GM23338 (cell line): ENCODE results near the gene NDUFA11. TPM values are rescaled to one million over a fixed set of nuclear protein-coding genes. Genes with fewer than 3 reads are reported as not detected.

ENCODE experiments used
- ATAC-seq: fragments of 200-7000 bp; cut with Tn5 transposase; 3 replicates; pipeline ENCODE4 v1.9.1; 2020
- DNase-seq: peaks from one replicate; pipeline ENCODE4 v3.0.0-alpha.2; 2015; ENCODE audit warnings: low spot score
- H2AFZ ChIP-seq: fragments of 200-600 bp; sonication (generic); 2 replicates; pipeline ENCODE4 v1.8.0; 2016; ENCODE audit warnings: antibody characterized with exemption, mild to moderate bottlenecking, moderate library complexity
- H3F3A ChIP-seq: fragments of 200-600 bp; sonication (generic); replicated peaks from 2 replicates; pipeline ENCODE4 v1.8.0; 2017; ENCODE audit warnings: antibody characterized with exemption, mixed run types, low read depth
- H3K27ac ChIP-seq: fragments of 200-600 bp; sonication (generic); 2 replicates; pipeline ENCODE4 v1.6.1; 2016; ENCODE audit warnings: low read depth
- H3K27me3 ChIP-seq: fragments of 200-600 bp; sonication (generic); 2 replicates; pipeline ENCODE4 v1.8.0; 2016; ENCODE audit warnings: mild to moderate bottlenecking, mixed run types, moderate library complexity; ENCODE audit not compliant: insufficient read depth
- H3K36me3 ChIP-seq: fragments of 200-600 bp; sonication (generic); 2 replicates; pipeline ENCODE4 v1.8.0; 2016; ENCODE audit warnings: mild to moderate bottlenecking; ENCODE audit not compliant: insufficient read depth
- H3K4me1 ChIP-seq: fragments of 200-600 bp; sonication (generic); 2 replicates; pipeline ENCODE4 v1.8.0; 2016; ENCODE audit warnings: mild to moderate bottlenecking, moderate library complexity; ENCODE audit not compliant: insufficient read depth
- H3K4me2 ChIP-seq: fragments of 200-600 bp; sonication (generic); 2 replicates; pipeline ENCODE4 v1.7.1; 2017; ENCODE audit warnings: mixed run types
- H3K4me3 ChIP-seq: fragments of 200-600 bp; sonication (generic); 2 replicates; pipeline ENCODE4 v1.6.1; 2016; ENCODE audit warnings: mixed run types
- H3K79me2 ChIP-seq: fragments of 200-600 bp; sonication (generic); replicated peaks from 2 replicates; pipeline ENCODE4 v1.8.0; 2017; ENCODE audit warnings: mild to moderate bottlenecking; ENCODE audit not compliant: insufficient read depth
- H3K9me2 ChIP-seq: fragments of 200-600 bp; sonication (generic); 2 replicates; pipeline ENCODE4 v1.8.0; 2017; ENCODE audit not compliant: insufficient read depth
- H4K20me1 ChIP-seq: fragments of 200-600 bp; sonication (generic); replicated peaks from 2 replicates; pipeline ENCODE4 v1.8.0; 2017; ENCODE audit warnings: mild to moderate bottlenecking; ENCODE audit not compliant: insufficient read depth
- H3K27ac Mint-ChIP-seq: 2 replicates; pipeline ENCODE4 v1.8.0; 2020; ENCODE audit warnings: inconsistent platforms, mild to moderate bottlenecking, moderate library complexity, mixed read lengths
- H3K27me3 Mint-ChIP-seq: 3 replicates; pipeline ENCODE4 v1.8.0; 2022; ENCODE audit warnings: low read depth, mild to moderate bottlenecking, moderate library complexity, mixed read lengths, inconsistent platforms; ENCODE audit not compliant: insufficient read depth, poor library complexity
- H3K36me3 Mint-ChIP-seq: 3 replicates; pipeline ENCODE4 v1.8.0; 2021; ENCODE audit warnings: low read depth, mild to moderate bottlenecking, inconsistent platforms, moderate library complexity, mixed read lengths
- H3K4me1 Mint-ChIP-seq: 3 replicates; pipeline ENCODE4 v1.8.0; 2020; ENCODE audit warnings: mild to moderate bottlenecking, inconsistent platforms, mixed read lengths
- H3K4me3 Mint-ChIP-seq: 3 replicates; pipeline ENCODE4 v1.8.0; 2021; ENCODE audit warnings: moderate library complexity, mild to moderate bottlenecking, inconsistent platforms, mixed read lengths
- H3K9me3 Mint-ChIP-seq: 3 replicates; pipeline ENCODE4 v1.8.0; 2020; ENCODE audit warnings: moderate library complexity, mild to moderate bottlenecking, inconsistent platforms, mixed read lengths
- CREB1 ChIP-seq: fragments of 250-450 bp; sonication (Bioruptor Pico); IDR thresholded peaks from 2 replicates; pipeline ENCODE4 v1.5.0; 2020; ENCODE audit warnings: low read depth, mild to moderate bottlenecking, moderate library complexity
- ETS1 ChIP-seq: IDR thresholded peaks from 2 replicates; pipeline ENCODE4 v1.6.1; 2016; ENCODE audit warnings: antibody characterized with exemption
- EZH2phosphoT487 ChIP-seq: fragments of 200-600 bp; sonication (generic); IDR thresholded peaks from one replicate; pipeline ENCODE4 v1.8.1; 2018; ENCODE audit warnings: antibody characterized with exemption; ENCODE audit not compliant: unreplicated experiment
- JUNB ChIP-seq: IDR thresholded peaks from one replicate; pipeline ENCODE4 v1.6.1; 2016; ENCODE audit warnings: antibody characterized with exemption; ENCODE audit not compliant: unreplicated experiment
- POLR2AphosphoS5 ChIP-seq: IDR thresholded peaks from 2 replicates; pipeline ENCODE4 v1.6.1; 2016; ENCODE audit warnings: antibody characterized with exemption, low read depth
- STAT1 ChIP-seq: IDR thresholded peaks from one replicate; pipeline ENCODE4 v1.6.1; 2016; ENCODE audit warnings: antibody characterized with exemption; ENCODE audit not compliant: unreplicated experiment
- ZNF114 ChIP-seq: fragments of 250-450 bp; sonication (Bioruptor Pico); IDR thresholded peaks from 2 replicates; pipeline ENCODE4 v1.5.0; 2020; ENCODE audit warnings: mild to moderate bottlenecking, moderate library complexity
- ZNF331 ChIP-seq: fragments of 250-450 bp; sonication (Bioruptor Pico); IDR thresholded peaks from 2 replicates; pipeline ENCODE4 v1.5.0; 2020; ENCODE audit warnings: low read depth, mild to moderate bottlenecking, moderate library complexity
- ZNF462 ChIP-seq: fragments of 250-450 bp; sonication (Bioruptor Pico); IDR thresholded peaks from 2 replicates; pipeline ENCODE4 v1.5.0; 2020; ENCODE audit warnings: mild to moderate bottlenecking, moderate library complexity
- polyA plus RNA-seq: library from polyadenylated mRNA; unstranded; fragments of >200 nt; fragmentation: Nextera tagmentation; extraction: Ambion mirVana; gene quantifications from 2 replicates; pipeline ENCODE4 v1.2.1, GENCODE V29; 2016
- total RNA-seq: library from RNA; depleted of rRNA; stranded (reverse); fragments of >200 nt; shearing (Covaris generic); gene quantifications from 2 replicates; pipeline ENCODE4 v1.2.3, GENCODE V29; 2014
- TF ChIP-seq, protein P1 (sequence below), 2 experiments: fragments of 200-600 bp in 1 of 2; sonication (generic) in 1 of 2; conservative IDR thresholded peaks; 2 replicates each; pipeline versions ENCODE4 v1.5.1 to v1.6.1; 2016 to 2017; ENCODE audit warnings: antibody characterized with exemption in 2 of 2, low read depth in 2 of 2, mild to moderate bottlenecking in 2 of 2, moderate library complexity in 1 of 2

NDUFA11 gene
- total and polyA plus RNA-seq, 2 experiments from 2014 or later, result 171 to 523 TPM

DNA sequence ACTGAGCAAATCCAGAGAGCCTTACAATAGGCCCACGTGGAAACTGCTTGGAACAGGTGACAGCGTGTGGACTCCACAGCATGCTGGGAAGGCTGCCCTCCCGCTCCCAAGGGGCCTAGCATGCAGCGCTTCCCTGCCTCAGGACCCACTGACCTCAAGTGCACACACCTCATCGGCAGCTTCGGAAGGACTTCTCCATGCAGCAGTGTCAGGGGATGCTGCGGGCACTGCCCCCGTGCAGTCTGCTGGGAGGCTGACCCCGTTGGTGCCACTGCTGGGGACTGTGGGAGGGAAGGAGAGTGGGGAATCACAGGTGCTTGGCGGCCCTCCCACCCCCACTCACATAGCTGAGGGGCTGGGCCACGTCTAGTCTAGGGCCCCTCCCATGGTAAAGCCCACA, 27.7 kb upstream of the NDUFA11 start:
- peaks cover 9% of the 10 kb centered on the region for H3K27me3 Mint-ChIP-seq

More for the DNA sequence above, 27.7 kb upstream of the NDUFA11 start:
- DNase-seq (no peak), ATAC-seq (no peak)
- Histone ChIP-seq H3K4me3 (no peak overlapping the region), H3F3A (0 out of 2 replicates have a peak, but pooled peaks cover 3% of the 10 kb centered on the region), H2AFZ (no peak overlapping the region), H4K20me1 (peaks cover 11% of the 10 kb centered on the region; the same call in 1 of the 2 replicates), H3K4me2 (no peak overlapping the region), H3K9me2 (no peaks in the 10 kb centered on the region), H3K36me3 (0 out of 2 replicates have a peak, but pooled peaks cover 7% of the 10 kb centered on the region), H3K27me3 (no peaks in the 10 kb centered on the region), H3K79me2 (peaks cover 10% of the 10 kb centered on the region; the same call in 1 of the 2 replicates), H3K4me1 (no peaks in the 10 kb centered on the region), H3K27ac (no peak overlapping the region)
- Mint-ChIP-seq H3K36me3 (peaks cover 64% of the 10 kb centered on the region), H3K27ac (no peak overlapping the region), H3K4me3 (no peak overlapping the region), H3K4me1 (no peaks in the 10 kb centered on the region), H3K9me3 (no peaks in the 10 kb centered on the region)
- no peak for TF ChIP-seq STAT1
- no peak for TF ChIP-seq ETS1
- TF ChIP-seq ZNF462 (CRISPR knock-in tag), result no peak
- TF ChIP-seq ZNF114 (CRISPR knock-in tag), result no peak
- TF ChIP-seq EZH2phosphoT487, result no peak
- TF ChIP-seq JUNB, result no peak
- TF ChIP-seq, protein P1, sequence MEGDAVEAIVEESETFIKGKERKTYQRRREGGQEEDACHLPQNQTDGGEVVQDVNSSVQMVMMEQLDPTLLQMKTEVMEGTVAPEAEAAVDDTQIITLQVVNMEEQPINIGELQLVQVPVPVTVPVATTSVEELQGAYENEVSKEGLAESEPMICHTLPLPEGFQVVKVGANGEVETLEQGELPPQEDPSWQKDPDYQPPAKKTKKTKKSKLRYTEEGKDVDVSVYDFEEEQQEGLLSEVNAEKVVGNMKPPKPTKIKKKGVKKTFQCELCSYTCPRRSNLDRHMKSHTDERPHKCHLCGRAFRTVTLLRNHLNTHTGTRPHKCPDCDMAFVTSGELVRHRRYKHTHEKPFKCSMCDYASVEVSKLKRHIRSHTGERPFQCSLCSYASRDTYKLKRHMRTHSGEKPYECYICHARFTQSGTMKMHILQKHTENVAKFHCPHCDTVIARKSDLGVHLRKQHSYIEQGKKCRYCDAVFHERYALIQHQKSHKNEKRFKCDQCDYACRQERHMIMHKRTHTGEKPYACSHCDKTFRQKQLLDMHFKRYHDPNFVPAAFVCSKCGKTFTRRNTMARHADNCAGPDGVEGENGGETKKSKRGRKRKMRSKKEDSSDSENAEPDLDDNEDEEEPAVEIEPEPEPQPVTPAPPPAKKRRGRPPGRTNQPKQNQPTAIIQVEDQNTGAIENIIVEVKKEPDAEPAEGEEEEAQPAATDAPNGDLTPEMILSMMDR (conservative IDR thresholded peaks at IDR 0.05; ENCODE audit: low read depth in 2 of 2), result no peak
- TF ChIP-seq ZNF331 (CRISPR knock-in tag), result no peak
- TF ChIP-seq POLR2AphosphoS5, result no peak
- no peak for TF ChIP-seq CREB1 (CRISPR knock-in tag)
